Transverse colon (tissue), 4 donors: ENCODE measurements around the gene CCT7. TPM values are rescaled to one million over a fixed set of nuclear protein-coding genes. Genes with fewer than 3 reads are reported as not detected.
A peak's percentile ranks its signal among the peaks of the same experiment; 100 is the strongest.

Source experiments
- DNase-seq: peaks from one replicate; pipeline ENCODE4 v3.0.0-alpha.2; 2019
- H3K27ac ChIP-seq, 4 donors: fragments of 200-600 bp; sonication (generic); 2 replicates each; pipeline ENCODE4 v1.5.1; 2016 to 2018; ENCODE audit warnings: inconsistent platforms in 4 of 4
- H3K27me3 ChIP-seq: fragments of 200-600 bp; sonication (generic); 2 replicates; pipeline ENCODE4 v1.5.1; 2017; ENCODE audit warnings: inconsistent platforms
- H3K36me3 ChIP-seq, 4 donors: fragments of 200-600 bp; sonication (generic); 2 replicates each; pipeline ENCODE4 v1.5.1; 2017 to 2019; ENCODE audit warnings: inconsistent platforms in 4 of 4
- H3K4me1 ChIP-seq, 4 donors: fragments of 200-600 bp; sonication (generic); 2 replicates each; pipeline ENCODE4 v1.5.1; 2017 to 2020; ENCODE audit warnings: inconsistent platforms in 4 of 4
- H3K4me3 ChIP-seq, 4 donors: fragments of 200-600 bp; sonication (generic); 1 replicate in 1 of 4; 2 replicates in 3 of 4; pipeline versions ENCODE4 v1.5.1 to v1.6.1; 2017 to 2019; ENCODE audit warnings: inconsistent platforms in 4 of 4
- H3K9me3 ChIP-seq, 2 donors: fragments of 200-600 bp; sonication (generic); 2 replicates each; pipeline ENCODE4 v1.5.1; 2017 to 2019; ENCODE audit warnings: inconsistent platforms in 2 of 2
- CTCF ChIP-seq, 5 experiments: fragments of 200-600 bp in 3 of 5; fragments of 450-650 bp in 2 of 5; sonication (generic) in 3 of 5; IDR thresholded peaks; 1 replicate in 2 of 5; 2 replicates in 3 of 5; pipeline ENCODE4 v1.5.1; 2016 to 2017; ENCODE audit warnings: antibody characterized with exemption in 5 of 5, inconsistent platforms in 3 of 5, mild to moderate bottlenecking in 2 of 5, moderate library complexity in 1 of 5
- EP300 ChIP-seq: sonication (generic); formaldehyde crosslinking; IDR thresholded peaks from one replicate; pipeline ENCODE4 v1.6.1; 2017; ENCODE audit warnings: antibody characterized with exemption, low read depth
- POLR2A ChIP-seq: fragments of 450-650 bp; IDR thresholded peaks from one replicate; pipeline ENCODE4 v1.6.1; 2016; ENCODE audit warnings: antibody characterized with exemption, mild to moderate bottlenecking, moderate library complexity
- POLR2AphosphoS5 ChIP-seq, 3 donors: sonication (generic); formaldehyde crosslinking; IDR thresholded peaks; one replicate each; pipeline ENCODE4 v1.6.1; 2016; ENCODE audit warnings: antibody characterized with exemption in 3 of 3
- WGBS, 2 donors: methylation state at CpG; one replicate each; pipeline ENCODE4 v1.1.5; 2018; ENCODE audit warnings: low coverage in 1 of 2; 5-methylcytosine and 5-hydroxymethylcytosine counted together
- in situ Hi-C, 4 donors: fragments of 200-750 bp; cut with MboI; loops; one replicate each; pipeline versions ENCODE4 v1.15.0 to v1.15.1; 2017; ENCODE audit warnings: low sequenced_read_pairs in 3 of 4, low pct_ligation_motif_present in 1 of 4, low pct_unique_long_range_greater_than_20kb in 1 of 4
- intact Hi-C: fragments of 100-400 bp; cut with DNase I; formaldehyde crosslinking; loops from one replicate; pipeline ENCODE4 v1.15.1; 2023; ENCODE audit warnings: low total_unique reads
- total RNA-seq, 4 donors: library from RNA; depleted of rRNA; stranded (reverse); fragments of >200 nt; gene quantifications; one replicate each; pipeline ENCODE4 v1.1.0, GENCODE V29; 2016

The CCT7 gene
- total RNA-seq, 4 donors from 2014 or later: 87.9 to 171 (median 116) TPM

- no peaks in the 10 kb centered on the region for H3K9me3 ChIP-seq
- DNase-seq: no peak
- WGBS, 2 donors: 91% methylated on average over 8 to 17 of the region's 28 CpGs
- intact Hi-C loops (no loop called here), in situ Hi-C loops (no loop called here)
- H3K36me3 ChIP-seq: no peaks in the 10 kb centered on the region
- no peak overlapping the region for H3K4me3 ChIP-seq
- TF ChIP-seq POLR2AphosphoS5 (IDR thresholded peaks at IDR 0.05) (no peak), POLR2A (no peak), EP300 (no peak), CTCF (IDR thresholded peaks at IDR 0.05) (no peak)
- peaks cover 15% of the 10 kb centered on the region for H3K27me3 ChIP-seq
- peaks cover 0 to 12% (median 5%) of the 10 kb centered on the region in 4 donors for H3K4me1 ChIP-seq
- H3K27ac ChIP-seq: no peak overlapping the region
Measured at GRCh38 chr2:73265298-73266060, 31.4 kb downstream of the CCT7 start.

GRCh38 chr2:73266061-73266901 is 32.2 kb downstream of the CCT7 start:
- peaks cover 0 to 12% (median 5%) of the 10 kb centered on the region in 4 donors for H3K4me1 ChIP-seq
- in situ Hi-C loops (no loop called here), intact Hi-C loops (no loop called here)
- WGBS, 2 donors: 90% methylated on average over 26 of the region's 26 CpGs; no CpG with 5 or more reads in 1 of the 2 donors
- no peaks in the 10 kb centered on the region for H3K36me3 ChIP-seq
- no peak for TF ChIP-seq EP300
- no peak for TF ChIP-seq POLR2A
- no peak for TF ChIP-seq CTCF (IDR thresholded peaks at IDR 0.05)
- TF ChIP-seq POLR2AphosphoS5 (IDR thresholded peaks at IDR 0.05): no peak
- peaks cover 15% of the 10 kb centered on the region for H3K27me3 ChIP-seq
- H3K9me3 ChIP-seq: no peaks in the 10 kb centered on the region
- no peak overlapping the region for H3K4me3 ChIP-seq
- DNase-seq: no peak
- no peak overlapping the region for H3K27ac ChIP-seq

GRCh38 chr2:73267008-73267407 is 32.9 kb downstream of the CCT7 start:
- 97 to 100% methylated on average over 1 to 4 of the region's 4 CpGs for WGBS, 2 donors
- intact Hi-C loops: no loop called here
- in situ Hi-C loops: no loop called here
- peaks cover 0 to 12% (median 5%) of the 10 kb centered on the region in 4 donors for H3K4me1 ChIP-seq
- H3K36me3 ChIP-seq: no peaks in the 10 kb centered on the region
- no peak for DNase-seq
- H3K9me3 ChIP-seq: no peaks in the 10 kb centered on the region
- no peak overlapping the region for H3K4me3 ChIP-seq
- H3K27me3 ChIP-seq: peaks cover 15% of the 10 kb centered on the region
- TF ChIP-seq POLR2A (no peak), POLR2AphosphoS5 (IDR thresholded peaks at IDR 0.05) (no peak)
- no peak overlapping the region for H3K27ac ChIP-seq

GRCh38 chr2:73268366-73268829 is 34.3 kb downstream of the CCT7 start:
- Histone ChIP-seq H3K27me3 (peaks cover 15% of the 10 kb centered on the region), H3K4me1 (peaks cover 0 to 12% (median 5%) of the 10 kb centered on the region in 4 donors), H3K9me3 (no peaks in the 10 kb centered on the region), H3K4me3 (peak overlapping the region in 3 of 4 donors; percentile 36 to 49 (median 41)), H3K27ac (peak overlapping the region in 2 of 4 donors; percentile 46 to 72), H3K36me3 (no peaks in the 10 kb centered on the region)
- intact Hi-C loops: no loop called here
- 41 to 43% methylated on average over 1 to 14 of the region's 14 CpGs for WGBS, 2 donors
- in situ Hi-C loops: no loop called here
- no peak for DNase-seq
- no peak for TF ChIP-seq POLR2AphosphoS5 (IDR thresholded peaks at IDR 0.05)
- no peak for TF ChIP-seq EP300
- no peak for TF ChIP-seq CTCF (IDR thresholded peaks at IDR 0.05)
- TF ChIP-seq POLR2A: no peak
